GM12878 (cell line): ENCODE measurements around the gene TMEM198.

Experiments used
- POLR2A ChIP-seq: IDR thresholded peaks from 2 replicates; pipeline ENCODE4 v1.6.1; 2011; ENCODE audit warnings: low read depth, mild to moderate bottlenecking, low read length
- TF ChIP-seq, protein P1 (sequence below): IDR thresholded peaks from 2 replicates; pipeline ENCODE4 v1.6.1; 2011; ENCODE audit warnings: low read depth, low read length, improper control_type of control experiment, borderline replicate concordance
- TF ChIP-seq, protein P2 (sequence below): fragments of 450-650 bp; IDR thresholded peaks from 2 replicates; pipeline ENCODE4 v1.6.1; 2018; ENCODE audit warnings: borderline replicate concordance, mild to moderate bottlenecking; ENCODE audit not compliant: partially characterized antibody
- TF ChIP-seq, protein P3 (sequence below): IDR thresholded peaks from 2 replicates; pipeline ENCODE4 v1.6.1; 2012; ENCODE audit warnings: low read depth, low read length, improper control_type of control experiment

DNA sequence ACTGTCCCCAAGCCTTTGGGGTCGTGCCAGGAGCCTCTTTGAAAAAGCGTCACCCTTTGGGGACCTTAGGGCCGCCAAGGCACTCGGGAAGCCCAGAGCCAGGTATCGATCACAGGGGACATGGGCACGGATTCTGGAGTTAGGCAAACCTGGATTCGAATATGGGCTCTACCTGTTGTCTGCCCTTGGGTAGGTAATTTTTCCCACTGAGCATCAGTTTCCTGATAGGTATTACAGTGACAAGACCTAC is 9.3 kb downstream of the TMEM198 start:
- TF ChIP-seq, protein P1, sequence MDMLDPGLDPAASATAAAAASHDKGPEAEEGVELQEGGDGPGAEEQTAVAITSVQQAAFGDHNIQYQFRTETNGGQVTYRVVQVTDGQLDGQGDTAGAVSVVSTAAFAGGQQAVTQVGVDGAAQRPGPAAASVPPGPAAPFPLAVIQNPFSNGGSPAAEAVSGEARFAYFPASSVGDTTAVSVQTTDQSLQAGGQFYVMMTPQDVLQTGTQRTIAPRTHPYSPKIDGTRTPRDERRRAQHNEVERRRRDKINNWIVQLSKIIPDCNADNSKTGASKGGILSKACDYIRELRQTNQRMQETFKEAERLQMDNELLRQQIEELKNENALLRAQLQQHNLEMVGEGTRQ: no peak
- TF ChIP-seq, protein P2, sequence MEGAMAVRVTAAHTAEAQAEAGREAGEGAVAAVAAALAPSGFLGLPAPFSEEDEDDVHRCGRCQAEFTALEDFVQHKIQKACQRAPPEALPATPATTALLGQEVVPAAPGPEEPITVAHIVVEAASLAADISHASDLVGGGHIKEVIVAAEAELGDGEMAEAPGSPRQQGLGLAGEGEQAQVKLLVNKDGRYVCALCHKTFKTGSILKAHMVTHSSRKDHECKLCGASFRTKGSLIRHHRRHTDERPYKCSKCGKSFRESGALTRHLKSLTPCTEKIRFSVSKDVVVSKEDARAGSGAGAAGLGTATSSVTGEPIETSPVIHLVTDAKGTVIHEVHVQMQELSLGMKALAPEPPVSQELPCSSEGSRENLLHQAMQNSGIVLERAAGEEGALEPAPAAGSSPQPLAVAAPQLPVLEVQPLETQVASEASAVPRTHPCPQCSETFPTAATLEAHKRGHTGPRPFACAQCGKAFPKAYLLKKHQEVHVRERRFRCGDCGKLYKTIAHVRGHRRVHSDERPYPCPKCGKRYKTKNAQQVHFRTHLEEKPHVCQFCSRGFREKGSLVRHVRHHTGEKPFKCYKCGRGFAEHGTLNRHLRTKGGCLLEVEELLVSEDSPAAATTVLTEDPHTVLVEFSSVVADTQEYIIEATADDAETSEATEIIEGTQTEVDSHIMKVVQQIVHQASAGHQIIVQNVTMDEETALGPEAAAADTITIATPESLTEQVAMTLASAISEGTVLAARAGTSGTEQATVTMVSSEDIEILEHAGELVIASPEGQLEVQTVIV: no peak
- TF ChIP-seq, protein P3, sequence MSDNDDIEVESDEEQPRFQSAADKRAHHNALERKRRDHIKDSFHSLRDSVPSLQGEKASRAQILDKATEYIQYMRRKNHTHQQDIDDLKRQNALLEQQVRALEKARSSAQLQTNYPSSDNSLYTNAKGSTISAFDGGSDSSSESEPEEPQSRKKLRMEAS: no peak
- TF ChIP-seq POLR2A: no peak
